AG09319 (cell line): ENCODE data around the gene GLI3.
A peak's percentile ranks its signal among the peaks of the same experiment; 100 is the strongest.

Source experiments
- DNase-seq: peaks from one replicate; pipeline ENCODE4 v3.0.0-alpha.2; 2010; ENCODE audit warnings: low read depth; ENCODE audit errors: extremely low read depth
- CTCF ChIP-seq: IDR thresholded peaks from 2 replicates; pipeline ENCODE4 v1.5.1; 2011; ENCODE audit warnings: low read depth, mild to moderate bottlenecking, inconsistent platforms, low read length, moderate library complexity

The GLI3 gene

GRCh38 chr7:42192066-42192465 lies 44.9 kb downstream of the GLI3 start:
- no peak for DNase-seq
- no peak for TF ChIP-seq CTCF

- DNase-seq: no peak
Measured at GRCh38 chr7:42189535-42189934, 47.5 kb downstream of the GLI3 start.

GRCh38 chr7:42186151-42186550 lies 50.9 kb downstream of the GLI3 start:
- no peak for DNase-seq
- TF ChIP-seq CTCF: peak; percentile 13

More at GRCh38 chr7:42189535-42189934, 47.5 kb downstream of the GLI3 start:
- no peak for TF ChIP-seq CTCF

GRCh38 chr7:42185726-42186125 lies 51.3 kb downstream of the GLI3 start:
- no peak for TF ChIP-seq CTCF
- no peak for DNase-seq

GRCh38 chr7:42183547-42183946 lies 53.5 kb downstream of the GLI3 start:
- DNase-seq: no peak
- TF ChIP-seq CTCF: no peak

- no peak for TF ChIP-seq CTCF
- DNase-seq: no peak
Measured at GRCh38 chr7:42181566-42181965, 55.4 kb downstream of the GLI3 start.

GRCh38 chr7:42180806-42181205 lies 56.2 kb downstream of the GLI3 start:
- no peak for DNase-seq
- no peak for TF ChIP-seq CTCF
